H1 (cell line): Measurements from ENCODE around the gene KLK1. TPM values are rescaled to one million over a fixed set of nuclear protein-coding genes. Genes with fewer than 3 reads are reported as not detected.

Source experiments
- BCL11A ChIP-seq, 2 experiments: IDR thresholded peaks; one replicate each; pipeline ENCODE4 v1.6.1; 2011; ENCODE audit warnings: low read depth in 2 of 2, low read length in 2 of 2, mild to moderate bottlenecking in 2 of 2
- CBX5 ChIP-seq: fragments of 300-800, 300-1000 bp; sonication (generic); IDR thresholded peaks from 2 replicates; pipeline ENCODE4 v1.7.1; 2016; ENCODE audit warnings: antibody characterized with exemption, low read length, low read depth
- CHD2 ChIP-seq: IDR thresholded peaks from 2 replicates; pipeline ENCODE4 v1.6.1; 2012; ENCODE audit warnings: low read length, improper control_type of control experiment
- GABPA ChIP-seq: IDR thresholded peaks from 2 replicates; pipeline ENCODE4 v1.6.1; 2011; ENCODE audit warnings: mild to moderate bottlenecking, low read length, moderate library complexity, borderline replicate concordance; ENCODE audit not compliant: insufficient read depth
- HDAC6 ChIP-seq: IDR thresholded peaks from one replicate; pipeline ENCODE4 v1.7.1; 2012; ENCODE audit warnings: low read depth, mild to moderate bottlenecking, inconsistent platforms, low read length, moderate library complexity
- SRF ChIP-seq: IDR thresholded peaks from 2 replicates; pipeline ENCODE4 v1.6.1; 2011; ENCODE audit warnings: mild to moderate bottlenecking, low read depth, low read length, moderate library complexity
- TAF7 ChIP-seq: optimal IDR thresholded peaks from 2 replicates; pipeline ENCODE3; 2011; ENCODE audit warnings: low read depth, mild to moderate bottlenecking, inconsistent platforms, low read length, moderate library complexity, borderline replicate concordance
- TCF12 ChIP-seq: IDR thresholded peaks from 2 replicates; pipeline ENCODE4 v1.6.1; 2011; ENCODE audit warnings: low read depth, mild to moderate bottlenecking, low read length
- polyA plus RNA-seq, 7 experiments: library from polyadenylated mRNA; depleted of rRNA in 3 of 7; stranded (reverse) in 5 of 7; unstranded in 2 of 7; fragments of >200 nt in 5 of 7; fragments of 200-250 nt in 2 of 7; gene quantifications; 1 replicate in 5 of 7; 2 replicates in 1 of 7; 4 replicates in 1 of 7; pipeline versions ENCODE4 v1.2.1 to v1.2.3, GENCODE V29; 2011 to 2013; ENCODE audit warnings: missing spikeins in 2 of 7, mixed read lengths in 2 of 7
- total RNA-seq: library from RNA; stranded (reverse); fragmentation: NEBNext Ultra II Directional; extraction: Animal tissue kit (Norgen Biotek cat#: 25700); gene quantifications from 2 replicates; pipeline ENCODE4 v1.2.1, GENCODE V29; 2021

Gene KLK1
- total and polyA plus RNA-seq, 2 of the 8 experiments (the other 6 are each of a cell fraction or from before 2014, with no cell fraction given), result 3.4 to 4.0 TPM

GRCh38 chr19:50851620-50852019, 28.0 kb upstream of the KLK1 start (continued):
- TF ChIP-seq TCF12, result no peak
- TF ChIP-seq GABPA, result no peak
- TF ChIP-seq HDAC6, result no peak
- TF ChIP-seq CHD2, result no peak
- TF ChIP-seq SRF, result no peak
- no peak for TF ChIP-seq BCL11A (IDR thresholded peaks at IDR 0.05; ENCODE audit: low read depth in 2 of 2, low read length in 2 of 2)
- TF ChIP-seq CBX5, result no peak
- no peak for TF ChIP-seq TAF7
